ENCODE results near the gene TMTC4.

Gene TMTC4

DNA sequence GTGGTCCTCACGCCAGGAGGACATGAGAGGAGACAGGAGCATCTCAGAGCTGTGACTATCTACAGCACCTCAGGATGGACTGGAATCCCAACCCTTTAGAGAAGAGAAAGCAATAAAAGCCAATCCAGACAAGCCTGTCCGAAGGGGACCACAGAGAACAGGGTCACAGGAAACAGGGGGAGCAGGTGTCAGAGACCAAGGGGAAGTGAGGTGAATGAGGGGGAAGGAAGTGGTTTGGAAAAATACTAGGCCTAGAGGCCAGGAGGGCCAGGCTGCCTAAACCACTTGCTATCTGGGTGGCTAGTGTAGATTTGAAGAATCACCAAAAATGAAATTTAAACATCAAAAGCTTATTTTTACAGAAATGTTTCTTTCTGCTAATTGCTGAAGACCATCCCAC lies 16.2 kb downstream of the TMTC4 start:
- Histone ChIP-seq H2AFZ (ENCODE audit: low read depth, low read length, severe bottlenecking) (no peak overlapping the region), H3F3A (ENCODE audit: insufficient read depth) (no peaks in the 10 kb centered on the region), H3K27me3 (ENCODE audit: low read length) (no peaks in the 10 kb centered on the region), H4K20me1 (ENCODE audit: low read depth, low read length) (no peaks in the 10 kb centered on the region), H3K9me3 (ENCODE audit: insufficient read depth, low read length) (no peaks in the 10 kb centered on the region), H3K79me2 (ENCODE audit: insufficient read depth, low read length) (no peaks in the 10 kb centered on the region), H3K9ac (ENCODE audit: low read length) (no peak overlapping the region), H3K36me3 (ENCODE audit: low read length) (peaks cover 4% of the 10 kb centered on the region; the same call in 1 of the 2 replicates), H3K4me2 (ENCODE audit: low read depth, low read length, poor library complexity, severe bottlenecking) (no peak overlapping the region), H3K4me3 (ENCODE audit: insufficient read depth, low read length, poor library complexity, severe bottlenecking) (no peak overlapping the region), H3K27ac (ENCODE audit: low read depth, low read length) (no peak overlapping the region), H3K9me2 (replicated peaks; ENCODE audit: insufficient read depth, low read length) (no peaks in the 10 kb centered on the region)
- TF ChIP-seq, protein P1, sequence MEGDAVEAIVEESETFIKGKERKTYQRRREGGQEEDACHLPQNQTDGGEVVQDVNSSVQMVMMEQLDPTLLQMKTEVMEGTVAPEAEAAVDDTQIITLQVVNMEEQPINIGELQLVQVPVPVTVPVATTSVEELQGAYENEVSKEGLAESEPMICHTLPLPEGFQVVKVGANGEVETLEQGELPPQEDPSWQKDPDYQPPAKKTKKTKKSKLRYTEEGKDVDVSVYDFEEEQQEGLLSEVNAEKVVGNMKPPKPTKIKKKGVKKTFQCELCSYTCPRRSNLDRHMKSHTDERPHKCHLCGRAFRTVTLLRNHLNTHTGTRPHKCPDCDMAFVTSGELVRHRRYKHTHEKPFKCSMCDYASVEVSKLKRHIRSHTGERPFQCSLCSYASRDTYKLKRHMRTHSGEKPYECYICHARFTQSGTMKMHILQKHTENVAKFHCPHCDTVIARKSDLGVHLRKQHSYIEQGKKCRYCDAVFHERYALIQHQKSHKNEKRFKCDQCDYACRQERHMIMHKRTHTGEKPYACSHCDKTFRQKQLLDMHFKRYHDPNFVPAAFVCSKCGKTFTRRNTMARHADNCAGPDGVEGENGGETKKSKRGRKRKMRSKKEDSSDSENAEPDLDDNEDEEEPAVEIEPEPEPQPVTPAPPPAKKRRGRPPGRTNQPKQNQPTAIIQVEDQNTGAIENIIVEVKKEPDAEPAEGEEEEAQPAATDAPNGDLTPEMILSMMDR (IDR thresholded peaks at IDR 0.05; ENCODE audit: insufficient read depth, low read length, poor library complexity, severe bottlenecking) = no peak

DNA sequence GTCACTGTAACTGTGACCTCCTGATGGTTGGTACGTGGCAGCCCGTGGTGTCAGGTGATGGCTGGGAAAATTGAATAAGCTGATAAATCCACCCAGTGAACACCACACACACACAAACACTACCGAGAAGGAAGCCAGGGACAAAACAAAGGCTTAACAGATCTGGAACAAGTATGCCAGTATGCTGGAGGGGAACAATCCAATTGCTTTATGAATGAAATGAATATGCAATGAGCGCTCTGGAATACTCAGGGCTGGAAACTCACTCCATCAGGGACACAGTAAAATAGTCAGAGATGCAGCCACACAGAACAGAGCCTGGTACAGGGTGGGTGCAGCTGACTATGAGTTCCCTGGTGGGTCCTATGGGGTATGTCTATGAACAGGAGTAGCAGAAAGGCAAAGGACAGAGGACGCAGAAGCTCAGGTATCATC lies 16.7 kb downstream of the TMTC4 start:
- no peak for TF ChIP-seq EZH2phosphoT487 (conservative IDR thresholded peaks at IDR 0.05; ENCODE audit: low read length)
- TF ChIP-seq, protein P1 (IDR thresholded peaks at IDR 0.05; ENCODE audit: insufficient read depth, low read length, poor library complexity, severe bottlenecking) = no peak
- Histone ChIP-seq H3F3A (ENCODE audit: insufficient read depth) (no peaks in the 10 kb centered on the region), H3K27me3 (ENCODE audit: low read length) (no peaks in the 10 kb centered on the region), H3K9me3 (ENCODE audit: insufficient read depth, low read length) (no peaks in the 10 kb centered on the region), H3K9me2 (replicated peaks; ENCODE audit: insufficient read depth, low read length) (no peaks in the 10 kb centered on the region), H3K4me2 (ENCODE audit: low read depth, low read length, poor library complexity, severe bottlenecking) (no peak overlapping the region), H3K9ac (ENCODE audit: low read length) (no peak overlapping the region), H3K27ac (ENCODE audit: low read depth, low read length) (no peak overlapping the region), H4K20me1 (ENCODE audit: low read depth, low read length) (no peaks in the 10 kb centered on the region), H2AFZ (ENCODE audit: low read depth, low read length, severe bottlenecking) (no peak overlapping the region), H3K36me3 (ENCODE audit: low read length) (peaks cover 4% of the 10 kb centered on the region; the same call in 1 of the 2 replicates), H3K4me3 (ENCODE audit: insufficient read depth, low read length, poor library complexity, severe bottlenecking) (no peak overlapping the region), H3K79me2 (ENCODE audit: insufficient read depth, low read length) (no peaks in the 10 kb centered on the region)

DNA sequence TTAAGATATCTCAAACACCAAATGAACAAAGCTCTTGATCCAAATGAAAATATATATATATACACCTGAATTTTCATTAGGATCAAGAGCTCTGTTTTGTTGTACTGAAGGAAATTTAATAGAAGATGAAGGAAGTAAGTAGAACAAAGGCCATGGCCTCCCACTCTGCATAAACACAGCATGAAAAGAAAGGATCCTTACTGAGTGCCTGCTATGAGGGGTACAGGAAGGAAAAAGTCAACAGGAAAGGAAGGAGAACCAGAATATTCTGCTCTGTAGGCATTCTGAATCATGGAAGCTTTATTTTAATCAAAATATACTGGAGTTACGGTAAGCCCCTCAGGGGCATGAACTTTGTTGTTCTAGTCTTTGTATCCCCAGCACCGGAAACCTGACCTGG lies 22.1 kb downstream of the TMTC4 start:
- no peak overlapping the region for H3K27ac ChIP-seq (ENCODE audit: low read depth, low read length)
- no peaks in the 10 kb centered on the region for H3K9me2 ChIP-seq (replicated peaks; ENCODE audit: insufficient read depth, low read length)
- H3K4me3 ChIP-seq (ENCODE audit: insufficient read depth, low read length, poor library complexity, severe bottlenecking) = no peak overlapping the region
- H3F3A ChIP-seq (ENCODE audit: insufficient read depth) = no peaks in the 10 kb centered on the region
- H3K27me3 ChIP-seq (ENCODE audit: low read length) = no peaks in the 10 kb centered on the region
- H3K36me3 ChIP-seq (ENCODE audit: low read length) = no peaks in the 10 kb centered on the region
- H3K79me2 ChIP-seq (ENCODE audit: insufficient read depth, low read length) = no peaks in the 10 kb centered on the region
- H4K20me1 ChIP-seq (ENCODE audit: low read depth, low read length) = no peaks in the 10 kb centered on the region
- TF ChIP-seq, protein P1 (IDR thresholded peaks at IDR 0.05; ENCODE audit: insufficient read depth, low read length, poor library complexity, severe bottlenecking) = no peak
- no peak for TF ChIP-seq EZH2phosphoT487 (conservative IDR thresholded peaks at IDR 0.05; ENCODE audit: low read length)
- H2AFZ ChIP-seq (ENCODE audit: low read depth, low read length, severe bottlenecking) = no peak overlapping the region
- H3K9me3 ChIP-seq (ENCODE audit: insufficient read depth, low read length) = no peaks in the 10 kb centered on the region
- no peak overlapping the region for H3K4me2 ChIP-seq (ENCODE audit: low read depth, low read length, poor library complexity, severe bottlenecking)
- no peak overlapping the region for H3K9ac ChIP-seq (ENCODE audit: low read length)

All from SU-DHL-6 (cell line).